Gastrocnemius medialis (tissue), 4 donors: Measurements from ENCODE around the gene EPS8. TPM values are rescaled to one million over a fixed set of nuclear protein-coding genes. Genes with fewer than 3 reads are reported as not detected.

ENCODE experiments used
- ATAC-seq, 2 donors: fragments of 150-250 bp; one replicate each; pipeline ENCODE4 v1.9.1; 2016
- DNase-seq, 2 donors: peaks; one replicate each; pipeline ENCODE4 v3.0.0-alpha.2; 2019
- H3K27ac ChIP-seq, 4 donors: fragments of 200-600 bp; sonication (generic); 1 replicate in 1 of 4; 2 replicates in 3 of 4; pipeline ENCODE4 v1.5.1; 2016 to 2018; ENCODE audit warnings: mild to moderate bottlenecking in 2 of 4, moderate library complexity in 1 of 4
- H3K27me3 ChIP-seq, 3 donors: fragments of 200-600 bp; sonication (generic) in 2 of 3; 1 replicate in 1 of 3; 2 replicates in 2 of 3; pipeline versions ENCODE4 v1.5.1 to v1.6.0; 2016 to 2019; ENCODE audit warnings: mild to moderate bottlenecking in 1 of 3, moderate library complexity in 1 of 3
- H3K36me3 ChIP-seq, 2 donors: fragments of 200-600 bp; sonication (generic) in 1 of 2; one replicate each; pipeline ENCODE4 v1.5.1; 2017 to 2018
- H3K4me1 ChIP-seq, 2 donors: fragments of 200-600 bp; sonication (generic) in 1 of 2; one replicate each; pipeline ENCODE4 v1.5.1; 2016 to 2017; ENCODE audit warnings: mild to moderate bottlenecking in 2 of 2
- H3K4me3 ChIP-seq, 4 donors: fragments of 200-600 bp; sonication (generic) in 3 of 4; 1 replicate in 1 of 4; 2 replicates in 3 of 4; pipeline ENCODE4 v1.5.1; 2016 to 2019; ENCODE audit warnings: mild to moderate bottlenecking in 2 of 4
- H3K9me3 ChIP-seq, 3 donors: fragments of 200-600 bp; sonication (generic) in 2 of 3; 1 replicate in 1 of 3; 2 replicates in 2 of 3; pipeline ENCODE4 v1.5.1; 2016 to 2019
- POLR2A ChIP-seq, 2 donors: fragments of 450-650 bp; IDR thresholded peaks; one replicate each; pipeline ENCODE4 v1.6.1; 2017; ENCODE audit warnings: antibody characterized with exemption in 2 of 2, mild to moderate bottlenecking in 2 of 2, moderate library complexity in 2 of 2
- in situ Hi-C, 4 donors: fragments of 200-750 bp; cut with MboI; loops; one replicate each; pipeline versions ENCODE4 v1.15.0 to v1.8.0; 2017; ENCODE audit warnings: low sequenced_read_pairs in 4 of 4
- intact Hi-C: fragments of 100-400 bp; cut with DNase I; formaldehyde crosslinking; loops from one replicate; pipeline ENCODE4 v1.15.1; 2023; ENCODE audit warnings: low total_unique reads
- total RNA-seq, 4 donors: library from RNA; depleted of rRNA; stranded (reverse); fragments of >200 nt; gene quantifications; one replicate each; pipeline versions ENCODE4 v1.1.0 to v1.2.3, GENCODE V29; 2016
- TF ChIP-seq, protein P1 (sequence below), 5 experiments: fragments of 450-650 bp in 3 of 5; fragments of 200-600 bp in 2 of 5; sonication (generic) in 2 of 5; IDR thresholded peaks in 4 of 5; conservative IDR thresholded peaks in 1 of 5; 1 replicate in 4 of 5; 2 replicates in 1 of 5; pipeline ENCODE4 v1.5.1; 2016 to 2019; ENCODE audit warnings: antibody characterized with exemption in 5 of 5, mild to moderate bottlenecking in 3 of 5, moderate library complexity in 3 of 5

The EPS8 gene
- total RNA-seq, 4 donors from 2014 or later, result 26.8 to 48.4 (median 32.0) TPM

DNA sequence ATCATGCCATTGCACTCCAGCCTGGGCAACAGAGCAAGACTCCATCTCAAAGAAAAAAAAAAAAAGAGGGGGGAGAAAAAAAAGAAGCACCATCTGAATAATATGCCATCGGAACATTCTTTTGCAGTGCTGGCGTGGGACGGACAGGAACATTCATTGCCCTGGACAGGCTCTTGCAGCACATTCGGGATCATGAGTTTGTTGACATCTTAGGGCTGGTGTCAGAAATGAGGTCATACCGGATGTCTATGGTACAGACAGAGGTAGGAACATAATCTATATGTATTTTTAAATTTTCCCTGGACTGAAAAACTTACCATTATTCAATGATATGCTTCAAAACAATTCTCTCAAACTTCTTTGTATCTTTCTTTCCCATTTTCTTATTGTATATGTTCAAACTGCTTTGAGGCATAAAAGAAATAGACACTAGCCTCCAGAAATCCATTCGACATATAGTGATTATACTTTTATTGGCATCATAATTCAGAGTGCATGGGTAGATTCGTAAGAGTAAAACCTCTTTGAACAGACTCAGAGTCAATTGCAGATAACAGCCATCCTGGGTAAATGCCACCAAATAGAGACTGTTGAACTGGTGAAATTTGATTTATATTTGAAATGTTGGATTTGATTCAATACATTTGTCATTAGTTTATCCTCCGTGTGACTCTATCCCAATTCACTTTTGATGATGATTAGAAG lies 199.7 kb downstream of the EPS8 start:
- no peak for DNase-seq
- Histone ChIP-seq H3K4me1 (no peaks in the 10 kb centered on the region), H3K36me3 (no peaks in the 10 kb centered on the region), H3K4me3 (no peak overlapping the region), H3K9me3 (no peaks in the 10 kb centered on the region), H3K27ac (no peak overlapping the region), H3K27me3 (no peaks in the 10 kb centered on the region)
- intact Hi-C loops, result loop anchor here (1.0 to 5.0 kb wide), 3 partner anchors 183 to 267 kb away; partner anchors contain the start of gene EPS8
- TF ChIP-seq, protein P1, sequence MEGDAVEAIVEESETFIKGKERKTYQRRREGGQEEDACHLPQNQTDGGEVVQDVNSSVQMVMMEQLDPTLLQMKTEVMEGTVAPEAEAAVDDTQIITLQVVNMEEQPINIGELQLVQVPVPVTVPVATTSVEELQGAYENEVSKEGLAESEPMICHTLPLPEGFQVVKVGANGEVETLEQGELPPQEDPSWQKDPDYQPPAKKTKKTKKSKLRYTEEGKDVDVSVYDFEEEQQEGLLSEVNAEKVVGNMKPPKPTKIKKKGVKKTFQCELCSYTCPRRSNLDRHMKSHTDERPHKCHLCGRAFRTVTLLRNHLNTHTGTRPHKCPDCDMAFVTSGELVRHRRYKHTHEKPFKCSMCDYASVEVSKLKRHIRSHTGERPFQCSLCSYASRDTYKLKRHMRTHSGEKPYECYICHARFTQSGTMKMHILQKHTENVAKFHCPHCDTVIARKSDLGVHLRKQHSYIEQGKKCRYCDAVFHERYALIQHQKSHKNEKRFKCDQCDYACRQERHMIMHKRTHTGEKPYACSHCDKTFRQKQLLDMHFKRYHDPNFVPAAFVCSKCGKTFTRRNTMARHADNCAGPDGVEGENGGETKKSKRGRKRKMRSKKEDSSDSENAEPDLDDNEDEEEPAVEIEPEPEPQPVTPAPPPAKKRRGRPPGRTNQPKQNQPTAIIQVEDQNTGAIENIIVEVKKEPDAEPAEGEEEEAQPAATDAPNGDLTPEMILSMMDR (IDR thresholded peaks at IDR 0.05 in 4 of 5, conservative IDR thresholded peaks at IDR 0.05 in 1 of 5), result no peak
- ATAC-seq, result no peak
- in situ Hi-C loops, result loop anchor here in 2 of 4 donors (5.0 to 10.0 kb wide), 2 partner anchors 263 to 315 kb away; no protein-coding TSS in a partner anchor

DNA sequence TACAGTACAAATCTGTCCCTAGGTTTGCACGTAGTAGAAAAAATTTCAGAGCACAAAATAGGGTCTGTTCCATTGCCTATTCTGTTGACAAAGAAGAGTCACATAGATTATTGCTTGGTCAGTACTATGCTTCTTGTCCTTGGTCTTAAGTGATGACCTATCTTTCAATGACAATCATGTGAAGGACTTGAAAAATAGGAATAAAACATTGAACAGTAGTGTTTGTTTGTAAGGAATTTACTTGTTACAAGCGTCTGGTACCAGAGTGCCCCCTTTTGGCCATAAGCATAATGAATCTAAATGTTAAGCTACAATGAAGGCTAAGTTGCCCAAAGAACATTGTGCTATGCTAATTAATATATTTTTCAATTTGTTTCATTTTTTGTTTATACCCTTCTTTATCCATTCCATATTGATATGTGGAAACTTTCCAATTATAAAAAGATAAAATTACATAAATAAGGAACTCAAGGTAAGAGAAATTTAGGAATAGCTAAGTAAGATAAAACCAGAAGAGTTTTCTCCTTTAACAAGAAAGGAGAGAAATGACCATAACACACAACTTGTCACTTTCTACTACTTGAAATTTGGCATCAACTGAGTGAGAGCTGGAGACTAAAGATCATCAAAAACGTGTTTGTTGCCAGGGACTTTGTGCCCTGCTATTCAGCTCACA lies 204.7 kb downstream of the EPS8 start:
- in situ Hi-C loops, result loop anchor here in 2 of 4 donors (5.0 to 10.0 kb wide), 2 partner anchors 268 to 310 kb away; no protein-coding TSS in a partner anchor
- intact Hi-C loops, result loop anchor here (5.0 kb wide), 2 partner anchors 52 to 307 kb away; no protein-coding TSS in a partner anchor
- no peak for TF ChIP-seq POLR2A (IDR thresholded peaks at IDR 0.05)
- TF ChIP-seq, protein P1 (IDR thresholded peaks at IDR 0.05 in 4 of 5, conservative IDR thresholded peaks at IDR 0.05 in 1 of 5), result peak; percentile 30 to 60 (median 48)

DNA sequence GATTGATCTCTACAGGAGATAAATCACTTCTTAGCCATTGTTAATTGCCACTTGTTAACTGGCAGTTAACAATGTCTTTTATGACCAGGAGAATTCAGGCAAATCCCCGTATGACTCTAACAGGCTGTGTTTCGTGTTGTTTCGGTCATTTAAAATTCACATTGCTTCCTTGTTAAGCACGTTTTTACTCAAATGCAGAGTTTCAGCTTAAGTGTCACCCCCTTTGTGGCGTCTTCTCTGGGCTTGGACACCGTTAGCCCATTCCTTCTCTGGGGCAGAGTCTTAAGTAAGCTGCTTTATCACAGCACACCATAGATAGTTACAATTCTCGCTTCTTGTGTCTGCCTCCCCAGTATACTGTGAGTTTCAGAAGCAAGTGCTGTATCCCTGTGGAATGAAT lies 205.4 kb downstream of the EPS8 start:
- Histone ChIP-seq H3K27ac (no peak overlapping the region), H3K4me3 (no peak overlapping the region), H3K36me3 (no peaks in the 10 kb centered on the region), H3K27me3 (no peaks in the 10 kb centered on the region), H3K4me1 (no peaks in the 10 kb centered on the region), H3K9me3 (no peaks in the 10 kb centered on the region)
- no peak for ATAC-seq
- DNase-seq, result no peak
- intact Hi-C loops (loop anchor here (5.0 kb wide), 2 partner anchors 52 to 307 kb away; no protein-coding TSS in a partner anchor), in situ Hi-C loops (loop anchor here in 2 of 4 donors (10.0 kb wide), 1 partner anchor 309 kb away; no protein-coding TSS in a partner anchor)
- TF ChIP-seq POLR2A (IDR thresholded peaks at IDR 0.05), result no peak
- TF ChIP-seq, protein P1 (IDR thresholded peaks at IDR 0.05 in 4 of 5, conservative IDR thresholded peaks at IDR 0.05 in 1 of 5), result no peak

More for the DNA sequence above, 204.7 kb downstream of the EPS8 start:
- Histone ChIP-seq H3K27ac (no peak overlapping the region), H3K4me3 (no peak overlapping the region), H3K36me3 (no peaks in the 10 kb centered on the region), H3K27me3 (no peaks in the 10 kb centered on the region), H3K9me3 (no peaks in the 10 kb centered on the region), H3K4me1 (no peaks in the 10 kb centered on the region)
- DNase-seq, result no peak
- no peak for ATAC-seq

DNA sequence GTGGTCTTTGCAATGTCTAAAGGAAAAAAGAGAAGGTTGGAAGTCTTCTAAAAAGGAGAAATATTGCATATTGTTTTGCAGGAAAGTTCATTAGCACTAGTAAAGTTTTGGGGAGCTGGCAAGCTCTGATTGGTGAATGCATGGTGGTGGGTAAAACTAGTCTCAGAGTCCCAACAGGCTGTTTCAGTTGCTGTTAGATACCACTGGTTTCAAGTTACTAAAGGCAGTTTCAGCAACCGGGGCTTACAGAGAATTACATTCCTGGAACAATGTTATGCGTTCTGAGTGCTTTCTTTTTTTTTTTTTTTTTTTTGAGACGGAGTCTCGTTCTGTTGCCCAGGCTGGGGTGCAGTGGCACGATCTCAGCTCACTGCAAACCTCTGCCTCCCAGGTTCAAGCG lies 208.2 kb downstream of the EPS8 start:
- H3K27me3 ChIP-seq, result no peaks in the 10 kb centered on the region
- H3K9me3 ChIP-seq, result no peaks in the 10 kb centered on the region
- no peak overlapping the region for H3K27ac ChIP-seq
- no peaks in the 10 kb centered on the region for H3K4me1 ChIP-seq
- ATAC-seq (no peak), DNase-seq (no peak)
- no peak for TF ChIP-seq POLR2A (IDR thresholded peaks at IDR 0.05)
- TF ChIP-seq, protein P1 (IDR thresholded peaks at IDR 0.05 in 4 of 5, conservative IDR thresholded peaks at IDR 0.05 in 1 of 5), result no peak
- intact Hi-C loops (loop anchor here (5.0 kb wide), 2 partner anchors 49 to 304 kb away; no protein-coding TSS in a partner anchor), in situ Hi-C loops (loop anchor here in 2 of 4 donors (10.0 kb wide), 1 partner anchor 306 kb away; no protein-coding TSS in a partner anchor)
- H3K4me3 ChIP-seq, result no peak overlapping the region
- no peaks in the 10 kb centered on the region for H3K36me3 ChIP-seq
